Measurements from ENCODE around the gene ISYNA1.

DNA sequence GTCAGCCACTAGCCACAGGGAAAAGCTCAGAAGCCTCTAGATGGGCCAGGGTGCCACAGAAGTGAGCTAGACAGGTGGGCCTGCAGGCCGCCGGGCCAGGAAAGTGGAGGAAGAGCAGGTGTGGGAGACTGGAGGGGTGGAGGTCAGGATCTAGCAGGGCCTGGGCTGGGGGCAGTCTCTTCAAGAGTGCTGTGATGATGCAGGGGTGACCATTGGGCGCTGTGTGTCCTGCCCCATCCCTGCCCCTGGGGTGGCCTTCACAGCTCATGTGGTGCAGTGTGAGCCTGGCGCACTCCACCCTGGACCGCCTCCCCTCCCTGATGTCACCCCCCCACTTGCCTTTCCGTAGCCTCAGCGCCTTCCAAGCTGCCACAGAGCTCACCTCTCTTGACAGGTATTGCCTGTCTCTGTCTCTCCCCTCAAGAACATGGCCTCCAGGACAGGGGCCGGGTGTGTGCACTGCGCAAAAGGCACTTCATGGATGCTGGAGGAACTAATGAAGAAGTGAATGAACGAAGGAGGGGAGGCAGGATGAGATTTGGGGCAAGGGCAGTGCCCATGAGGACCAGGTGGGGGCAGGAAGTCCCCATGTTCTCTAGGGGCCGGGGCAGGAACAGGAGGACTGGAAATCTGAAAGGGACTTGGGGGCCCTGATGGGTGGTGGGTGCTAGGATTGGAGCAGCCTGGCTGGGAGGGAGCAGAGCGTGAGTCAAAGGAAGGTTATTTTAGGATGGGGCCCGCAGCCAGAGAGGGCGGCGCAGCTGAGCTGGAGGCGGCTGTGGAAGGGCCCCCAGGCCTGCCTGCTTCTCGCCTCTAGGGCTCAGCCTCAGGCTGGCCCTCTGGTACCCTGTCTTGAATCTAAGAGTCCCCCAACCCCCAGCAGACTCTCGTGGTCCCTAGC is 12.2 kb downstream of the ISYNA1 start:
- TF ChIP-seq JUND (IDR thresholded peaks at IDR 0.05) (no peak), SP1 (IDR thresholded peaks at IDR 0.05) (no peak), RAD21 (IDR thresholded peaks at IDR 0.05) (no peak), YY1 (IDR thresholded peaks at IDR 0.05) (no peak), GABPA (IDR thresholded peaks at IDR 0.05 in 1 of 2, conservative IDR thresholded peaks at IDR 0.05 in 1 of 2) (no peak), EGR1 (IDR thresholded peaks at IDR 0.05; ENCODE audit: low read depth in 2 of 2) (no peak)
- TF ChIP-seq, protein P1, sequence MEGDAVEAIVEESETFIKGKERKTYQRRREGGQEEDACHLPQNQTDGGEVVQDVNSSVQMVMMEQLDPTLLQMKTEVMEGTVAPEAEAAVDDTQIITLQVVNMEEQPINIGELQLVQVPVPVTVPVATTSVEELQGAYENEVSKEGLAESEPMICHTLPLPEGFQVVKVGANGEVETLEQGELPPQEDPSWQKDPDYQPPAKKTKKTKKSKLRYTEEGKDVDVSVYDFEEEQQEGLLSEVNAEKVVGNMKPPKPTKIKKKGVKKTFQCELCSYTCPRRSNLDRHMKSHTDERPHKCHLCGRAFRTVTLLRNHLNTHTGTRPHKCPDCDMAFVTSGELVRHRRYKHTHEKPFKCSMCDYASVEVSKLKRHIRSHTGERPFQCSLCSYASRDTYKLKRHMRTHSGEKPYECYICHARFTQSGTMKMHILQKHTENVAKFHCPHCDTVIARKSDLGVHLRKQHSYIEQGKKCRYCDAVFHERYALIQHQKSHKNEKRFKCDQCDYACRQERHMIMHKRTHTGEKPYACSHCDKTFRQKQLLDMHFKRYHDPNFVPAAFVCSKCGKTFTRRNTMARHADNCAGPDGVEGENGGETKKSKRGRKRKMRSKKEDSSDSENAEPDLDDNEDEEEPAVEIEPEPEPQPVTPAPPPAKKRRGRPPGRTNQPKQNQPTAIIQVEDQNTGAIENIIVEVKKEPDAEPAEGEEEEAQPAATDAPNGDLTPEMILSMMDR (IDR thresholded peaks at IDR 0.05; ENCODE audit: low read depth, low read length, missing input control), result no peak
- TF ChIP-seq, protein P2, sequence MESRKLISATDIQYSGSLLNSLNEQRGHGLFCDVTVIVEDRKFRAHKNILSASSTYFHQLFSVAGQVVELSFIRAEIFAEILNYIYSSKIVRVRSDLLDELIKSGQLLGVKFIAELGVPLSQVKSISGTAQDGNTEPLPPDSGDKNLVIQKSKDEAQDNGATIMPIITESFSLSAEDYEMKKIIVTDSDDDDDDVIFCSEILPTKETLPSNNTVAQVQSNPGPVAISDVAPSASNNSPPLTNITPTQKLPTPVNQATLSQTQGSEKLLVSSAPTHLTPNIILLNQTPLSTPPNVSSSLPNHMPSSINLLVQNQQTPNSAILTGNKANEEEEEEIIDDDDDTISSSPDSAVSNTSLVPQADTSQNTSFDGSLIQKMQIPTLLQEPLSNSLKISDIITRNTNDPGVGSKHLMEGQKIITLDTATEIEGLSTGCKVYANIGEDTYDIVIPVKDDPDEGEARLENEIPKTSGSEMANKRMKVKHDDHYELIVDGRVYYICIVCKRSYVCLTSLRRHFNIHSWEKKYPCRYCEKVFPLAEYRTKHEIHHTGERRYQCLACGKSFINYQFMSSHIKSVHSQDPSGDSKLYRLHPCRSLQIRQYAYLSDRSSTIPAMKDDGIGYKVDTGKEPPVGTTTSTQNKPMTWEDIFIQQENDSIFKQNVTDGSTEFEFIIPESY (IDR thresholded peaks at IDR 0.05), result no peak
- TF ChIP-seq, protein P3, sequence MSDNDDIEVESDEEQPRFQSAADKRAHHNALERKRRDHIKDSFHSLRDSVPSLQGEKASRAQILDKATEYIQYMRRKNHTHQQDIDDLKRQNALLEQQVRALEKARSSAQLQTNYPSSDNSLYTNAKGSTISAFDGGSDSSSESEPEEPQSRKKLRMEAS (IDR thresholded peaks at IDR 0.05), result no peak
- TF ChIP-seq, protein P4, sequence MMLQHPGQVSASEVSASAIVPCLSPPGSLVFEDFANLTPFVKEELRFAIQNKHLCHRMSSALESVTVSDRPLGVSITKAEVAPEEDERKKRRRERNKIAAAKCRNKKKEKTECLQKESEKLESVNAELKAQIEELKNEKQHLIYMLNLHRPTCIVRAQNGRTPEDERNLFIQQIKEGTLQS (IDR thresholded peaks at IDR 0.05), result no peak

Measured in liver (tissue), 3 donors.